GM12865 (cell line): Measurements from ENCODE around the gene TAB2.

Experiments used
- DNase-seq: peaks from one replicate; pipeline ENCODE4 v3.0.0; 2010; ENCODE audit warnings: low read depth
- H3K4me3 ChIP-seq: 2 replicates; pipeline ENCODE4 v1.5.1; 2011; ENCODE audit warnings: mild to moderate bottlenecking, low read depth, low read length, control low read depth
- TF ChIP-seq, protein P1 (sequence below): IDR thresholded peaks from 2 replicates; pipeline ENCODE4 v1.5.1; 2011; ENCODE audit warnings: low read length, control low read depth, low read depth, inconsistent platforms; ENCODE audit not compliant: insufficient read depth; ENCODE audit errors: missing control alignments

The TAB2 gene

GRCh38 chr6:149387779-149388512, 70.4 kb downstream of the TAB2 start:
- no peak overlapping the region for H3K4me3 ChIP-seq
- TF ChIP-seq, protein P1, sequence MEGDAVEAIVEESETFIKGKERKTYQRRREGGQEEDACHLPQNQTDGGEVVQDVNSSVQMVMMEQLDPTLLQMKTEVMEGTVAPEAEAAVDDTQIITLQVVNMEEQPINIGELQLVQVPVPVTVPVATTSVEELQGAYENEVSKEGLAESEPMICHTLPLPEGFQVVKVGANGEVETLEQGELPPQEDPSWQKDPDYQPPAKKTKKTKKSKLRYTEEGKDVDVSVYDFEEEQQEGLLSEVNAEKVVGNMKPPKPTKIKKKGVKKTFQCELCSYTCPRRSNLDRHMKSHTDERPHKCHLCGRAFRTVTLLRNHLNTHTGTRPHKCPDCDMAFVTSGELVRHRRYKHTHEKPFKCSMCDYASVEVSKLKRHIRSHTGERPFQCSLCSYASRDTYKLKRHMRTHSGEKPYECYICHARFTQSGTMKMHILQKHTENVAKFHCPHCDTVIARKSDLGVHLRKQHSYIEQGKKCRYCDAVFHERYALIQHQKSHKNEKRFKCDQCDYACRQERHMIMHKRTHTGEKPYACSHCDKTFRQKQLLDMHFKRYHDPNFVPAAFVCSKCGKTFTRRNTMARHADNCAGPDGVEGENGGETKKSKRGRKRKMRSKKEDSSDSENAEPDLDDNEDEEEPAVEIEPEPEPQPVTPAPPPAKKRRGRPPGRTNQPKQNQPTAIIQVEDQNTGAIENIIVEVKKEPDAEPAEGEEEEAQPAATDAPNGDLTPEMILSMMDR, result no peak
- no peak for DNase-seq

GRCh38 chr6:149389509-149390297, 72.2 kb downstream of the TAB2 start:
- TF ChIP-seq, protein P1, result no peak
- no peak for DNase-seq
- no peak overlapping the region for H3K4me3 ChIP-seq

- TF ChIP-seq, protein P1, result no peak
- DNase-seq, result no peak
- no peak overlapping the region for H3K4me3 ChIP-seq
Observed at GRCh38 chr6:149392093-149392492, 74.6 kb downstream of the TAB2 start.

DNA sequence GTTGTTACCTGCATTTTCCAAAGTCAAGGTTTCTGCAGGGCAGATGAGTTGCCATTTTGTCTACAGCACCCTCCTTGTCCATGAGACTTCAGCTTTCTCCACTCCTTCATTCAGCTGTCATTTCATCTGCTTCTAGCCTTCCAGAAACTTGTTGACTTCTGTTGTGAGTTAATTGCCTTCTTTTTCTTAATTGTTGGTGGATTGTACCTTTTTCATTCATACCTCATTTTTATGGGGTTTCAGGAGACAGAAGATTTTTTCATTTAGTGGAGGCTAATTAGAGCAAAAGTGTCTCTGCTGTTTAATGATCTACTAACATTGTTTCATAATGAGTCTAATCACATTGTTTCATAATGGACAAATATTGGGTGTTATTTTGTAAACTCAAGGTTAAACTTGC, 75.0 kb downstream of the TAB2 start:
- DNase-seq, result no peak
- TF ChIP-seq, protein P1, result no peak
- no peak overlapping the region for H3K4me3 ChIP-seq

GRCh38 chr6:149393002-149393679, 75.6 kb downstream of the TAB2 start:
- no peak for DNase-seq
- TF ChIP-seq, protein P1, result no peak

GRCh38 chr6:149395185-149395584, 77.7 kb downstream of the TAB2 start:
- TF ChIP-seq, protein P1, result no peak
- H3K4me3 ChIP-seq, result no peak overlapping the region
- DNase-seq, result no peak

More at GRCh38 chr6:149393002-149393679, 75.6 kb downstream of the TAB2 start:
- no peak overlapping the region for H3K4me3 ChIP-seq
